ENCODE results near the gene HCK.

Gene HCK

GRCh38 chr20:32007787-32008616 lies 44.0 kb upstream of the HCK start:
- no peak for TF ChIP-seq CTCF (conservative IDR thresholded peaks at IDR 0.05; ENCODE audit: low read depth)
- ChIA-PET POLR2A (ENCODE audit: low non-redundant PET) (interaction anchor here (0.6 kb wide), 1 partner anchor 1333 kb away, joined by 7 read pairs; no protein-coding TSS in a partner anchor), CTCF (interaction anchor here (0.6 to 1.1 kb wide), 5 partner anchors 10 to 645 kb away, joined by 3 to 4 read pairs (median 3); no protein-coding TSS in a partner anchor)
- no peak for DNase-seq (ENCODE audit: low spot score)
- no peak overlapping the region for H3K27ac ChIP-seq

DNA sequence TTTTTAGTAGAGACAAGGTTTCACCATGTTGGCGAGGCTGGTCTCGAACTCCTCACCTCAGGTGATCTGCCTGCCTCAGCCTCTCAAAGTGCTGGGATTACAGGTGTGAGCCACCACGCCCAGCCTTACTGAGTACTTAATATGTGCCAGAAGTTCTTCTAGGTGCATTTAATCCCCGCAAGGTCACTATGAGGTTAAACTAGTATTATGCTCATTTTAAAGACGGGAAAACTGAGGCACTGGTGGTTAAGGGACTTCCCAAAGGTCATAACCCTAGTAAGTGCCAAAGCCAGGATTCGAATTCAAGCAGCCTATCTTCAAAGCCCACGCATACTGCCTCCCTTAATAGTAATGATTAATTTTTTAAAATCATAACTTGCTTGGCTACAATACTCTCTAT lies 42.5 kb upstream of the HCK start:
- no peak for DNase-seq (ENCODE audit: low spot score)
- ChIA-PET CTCF (no interaction called here), POLR2A (ENCODE audit: low non-redundant PET) (no interaction called here)
- H3K27ac ChIP-seq: no peak overlapping the region
- no peak for TF ChIP-seq CTCF (conservative IDR thresholded peaks at IDR 0.05; ENCODE audit: low read depth)

DNA sequence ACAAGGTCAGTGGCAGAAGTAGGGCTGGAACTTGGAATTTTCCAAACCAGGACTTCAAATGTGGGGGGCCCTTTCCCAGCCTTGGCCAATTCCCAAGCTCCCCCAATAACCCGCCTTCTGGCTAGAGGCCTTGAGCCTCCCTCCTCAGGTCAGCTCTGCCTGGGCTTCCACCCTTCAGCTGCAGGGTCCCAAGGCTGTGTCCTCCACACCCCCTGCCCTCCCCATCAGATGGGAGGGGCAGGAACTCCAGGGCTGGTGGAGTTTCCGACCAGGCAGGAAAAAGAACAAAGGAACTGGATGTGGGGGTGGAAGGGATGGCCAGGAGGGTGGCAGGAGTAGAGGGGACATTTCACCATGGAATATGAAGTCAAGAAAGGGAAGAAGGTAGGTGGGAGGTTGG lies 41.9 kb upstream of the HCK start, which contains the start of gene CCM2L:
Gene CCM2L, plus strand, starts transcription at position 338 of the 400 bp plus-strand sequence. Its CDS starts 17 bp downstream, at position 355.
- DNase-seq (ENCODE audit: low spot score): no peak
- ChIA-PET POLR2A (ENCODE audit: low non-redundant PET) (no interaction called here), CTCF (no interaction called here)
- no peak within 1 kb of the TSS for H3K27ac ChIP-seq
- no peak for TF ChIP-seq CTCF (conservative IDR thresholded peaks at IDR 0.05; ENCODE audit: low read depth)

DNA sequence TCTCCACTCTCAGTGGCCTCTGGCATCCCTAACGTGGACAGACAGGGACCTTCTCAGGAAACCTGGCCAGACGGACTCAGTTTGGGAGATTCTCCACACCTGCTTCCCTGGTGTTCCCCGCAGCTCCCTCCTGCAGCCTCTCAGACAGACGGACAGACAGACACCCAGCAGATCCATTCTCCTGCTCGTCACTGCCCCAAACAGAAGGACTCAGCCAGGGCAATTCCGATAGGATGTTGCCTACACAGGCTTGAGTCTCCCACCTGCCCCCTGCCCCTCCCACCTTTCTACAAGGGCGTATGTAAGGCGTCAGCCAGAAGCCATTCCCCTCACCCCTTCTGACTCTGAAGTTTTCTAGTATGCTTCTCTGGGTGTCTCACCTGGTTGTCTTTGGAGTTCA lies 41.4 kb upstream of the HCK start:
- no peak for TF ChIP-seq CTCF (conservative IDR thresholded peaks at IDR 0.05; ENCODE audit: low read depth)
- ChIA-PET CTCF (no interaction called here), POLR2A (ENCODE audit: low non-redundant PET) (no interaction called here)
- DNase-seq (ENCODE audit: low spot score): no peak
- no peak overlapping the region for H3K27ac ChIP-seq

DNA sequence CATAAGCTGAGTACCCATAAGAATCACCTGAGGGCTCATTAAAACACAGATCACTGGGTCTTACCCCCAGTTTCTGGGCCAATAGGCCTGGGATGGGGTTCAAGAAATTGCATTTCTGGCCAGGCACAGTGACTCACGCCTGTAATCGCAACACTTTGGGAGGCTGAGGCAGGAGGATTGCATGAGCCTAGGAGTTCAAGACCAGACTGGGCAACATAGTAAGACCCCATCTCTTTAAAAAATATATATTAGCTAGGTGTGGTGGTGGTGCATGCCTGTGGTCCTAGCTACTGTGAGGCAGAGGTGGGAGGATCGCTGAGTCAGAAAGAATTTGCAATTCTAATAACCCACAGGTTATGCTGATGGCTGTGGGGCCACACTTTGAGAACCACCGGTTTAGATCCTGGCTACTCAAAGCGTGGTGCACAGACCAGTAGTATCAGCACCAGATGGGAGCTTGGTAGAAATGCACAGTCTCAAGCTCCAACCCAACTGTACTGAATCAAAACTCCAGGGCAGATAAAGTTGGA lies 39.8 kb upstream of the HCK start:
- POLR2A ChIA-PET (ENCODE audit: low non-redundant PET): no interaction called here
- TF ChIP-seq CTCF (conservative IDR thresholded peaks at IDR 0.05; ENCODE audit: low read depth): no peak
- CTCF ChIA-PET: interaction anchor here (0.7 to 2.6 kb wide), 4 partner anchors 18 to 159 kb away, joined by 3 to 12 read pairs (median 3); no protein-coding TSS in a partner anchor
- no peak overlapping the region for H3K27ac ChIP-seq
- DNase-seq (ENCODE audit: low spot score): no peak

GRCh38 chr20:32013326-32013725 lies 38.7 kb upstream of the HCK start:
- TF ChIP-seq CTCF (conservative IDR thresholded peaks at IDR 0.05; ENCODE audit: low read depth): no peak
- CTCF ChIA-PET: interaction anchor here (0.7 to 2.6 kb wide), 5 partner anchors 17 to 765 kb away, joined by 3 to 12 read pairs (median 3); no protein-coding TSS in a partner anchor
- POLR2A ChIA-PET (ENCODE audit: low non-redundant PET): no interaction called here
- H3K27ac ChIP-seq: no peak overlapping the region
- DNase-seq (ENCODE audit: low spot score): no peak

Data from RWPE1 (cell line).